Right lobe of liver (tissue), 4 donors: ENCODE measurements around the gene RNF11.

Experiments
- CTCF ChIP-seq, 4 donors: fragments of 200-600 bp in 3 of 4; fragments of 450-650 bp in 1 of 4; IDR thresholded peaks; one replicate each; pipeline versions ENCODE4 v1.5.1 to v1.8.0; 2016 to 2022; ENCODE audit warnings: antibody characterized with exemption in 4 of 4, mild to moderate bottlenecking in 2 of 4
- POLR2A ChIP-seq: fragments of 450-650 bp; IDR thresholded peaks from one replicate; pipeline ENCODE4 v1.6.1; 2017; ENCODE audit warnings: antibody characterized with exemption, mild to moderate bottlenecking
- donor health status: DM: no; HTN: no; CAD: no.
- donor health status: DM: no; HTN: no; CAD: no.
- donor health status: DM: no; HTN: yes; CAD: no.

- TF ChIP-seq CTCF (IDR thresholded peaks at IDR 0.05) (no peak), POLR2A (no peak)
These were observed 68.3 kb downstream of the RNF11 start for GRCh38 chr1:51304360-51304759.
